HG03039 (cell line): ENCODE results near the gene CENPH.
A peak's percentile ranks its signal among the peaks of the same experiment; 100 is the strongest.
"Not testable (repeated sequence)": the region's sequence is repeated elsewhere in the genome, so short reads cannot be mapped to it uniquely, and the experiment has no call there.

Source experiments
- ATAC-seq: cut with Tn5 transposase; IDR thresholded peaks from one replicate; pipeline ENCODE4 v1.9.1; 2021; ENCODE audit warnings: mild to moderate bottlenecking, moderate library complexity; ENCODE audit not compliant: unreplicated experiment

The CENPH gene, protein sequence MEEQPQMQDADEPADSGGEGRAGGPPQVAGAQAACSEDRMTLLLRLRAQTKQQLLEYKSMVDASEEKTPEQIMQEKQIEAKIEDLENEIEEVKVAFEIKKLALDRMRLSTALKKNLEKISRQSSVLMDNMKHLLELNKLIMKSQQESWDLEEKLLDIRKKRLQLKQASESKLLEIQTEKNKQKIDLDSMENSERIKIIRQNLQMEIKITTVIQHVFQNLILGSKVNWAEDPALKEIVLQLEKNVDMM

DNA sequence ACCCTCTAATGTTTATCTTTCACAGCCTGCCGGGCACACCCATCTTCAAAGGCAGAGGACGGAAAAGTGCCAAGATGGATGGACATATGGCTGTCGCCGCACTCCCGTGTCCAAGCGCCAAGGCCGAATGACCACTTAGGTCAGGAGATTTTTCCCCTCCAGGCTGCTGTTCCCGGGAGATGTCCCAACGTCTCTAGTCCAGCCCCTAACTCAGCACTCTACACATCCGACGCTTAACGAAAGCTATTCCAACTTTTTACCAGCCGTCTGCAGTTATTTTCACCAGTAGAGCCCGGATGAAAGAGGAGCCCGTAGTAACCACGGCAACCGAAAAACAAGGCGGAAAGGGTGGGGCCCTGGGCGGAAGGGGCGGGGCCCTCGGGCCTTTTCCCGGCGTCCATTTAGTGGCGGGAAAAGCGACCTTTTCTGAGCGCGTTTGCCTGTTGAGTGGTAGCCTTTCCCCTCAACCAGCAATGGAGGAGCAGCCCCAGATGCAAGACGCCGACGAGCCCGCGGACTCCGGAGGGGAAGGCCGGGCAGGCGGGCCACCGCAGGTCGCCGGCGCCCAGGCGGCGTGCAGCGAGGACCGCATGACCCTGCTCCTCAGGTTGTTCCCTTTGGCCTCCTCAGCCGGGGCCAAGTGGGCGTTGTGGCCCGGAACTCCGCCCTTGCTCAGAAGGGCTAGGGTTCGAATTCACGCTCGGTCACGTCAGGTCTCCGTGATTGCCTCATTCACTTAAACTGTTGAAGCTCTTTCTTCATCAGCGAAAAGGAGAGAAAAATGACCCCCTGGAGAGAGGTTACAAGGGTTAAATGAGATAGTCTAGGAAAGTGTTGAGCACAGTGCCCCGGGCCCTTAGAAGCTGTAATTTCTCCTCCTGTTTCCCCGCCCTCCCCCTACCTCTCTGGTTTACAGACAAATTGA is at the start of gene CENPH:
CENPH (plus strand) TSS at position 422 of the 925 bp plus-strand sequence; CDS start at position 474, 52 bp downstream.
- ATAC-seq: peak; percentile 95

DNA sequence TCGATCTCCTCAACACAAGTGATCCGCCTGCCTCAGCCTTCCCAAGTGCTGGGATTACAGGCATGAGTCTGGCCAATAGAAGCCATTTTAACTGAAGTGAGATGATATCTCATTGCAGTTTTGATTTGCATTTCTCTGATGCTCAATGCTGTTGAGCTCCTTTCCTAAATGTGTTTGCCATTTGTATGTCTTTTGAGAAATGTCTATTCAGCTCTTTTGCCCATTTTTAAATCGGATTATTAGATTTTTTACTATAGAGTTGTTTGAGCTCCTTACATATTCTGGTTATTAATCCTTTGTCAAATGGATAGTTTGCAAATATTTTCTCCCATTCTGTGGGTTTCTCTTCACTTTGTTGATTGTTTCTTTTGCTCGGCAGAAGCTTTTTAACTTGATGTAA is 49.1 kb upstream of the CENPH start:
- not testable (repeated sequence) for ATAC-seq

DNA sequence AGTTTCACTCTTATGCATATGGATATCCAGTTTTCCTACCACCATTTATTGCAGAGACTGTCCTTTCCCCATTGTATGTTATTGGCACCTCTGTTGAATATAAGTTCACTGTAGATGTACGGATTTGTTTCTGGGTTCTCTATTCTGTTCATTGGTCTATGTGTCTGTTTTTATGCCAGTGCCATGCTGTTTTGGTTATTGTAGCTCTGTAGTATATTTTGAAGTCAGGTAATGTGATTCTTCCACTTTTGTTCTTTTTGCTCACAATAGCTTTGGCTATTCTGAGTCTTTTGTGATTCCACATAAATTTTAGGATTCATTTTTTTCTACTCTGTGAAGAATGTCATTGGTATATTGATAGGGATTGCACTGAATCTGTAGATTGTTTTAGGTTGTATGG is 48.6 kb upstream of the CENPH start:
- no peak for ATAC-seq

DNA sequence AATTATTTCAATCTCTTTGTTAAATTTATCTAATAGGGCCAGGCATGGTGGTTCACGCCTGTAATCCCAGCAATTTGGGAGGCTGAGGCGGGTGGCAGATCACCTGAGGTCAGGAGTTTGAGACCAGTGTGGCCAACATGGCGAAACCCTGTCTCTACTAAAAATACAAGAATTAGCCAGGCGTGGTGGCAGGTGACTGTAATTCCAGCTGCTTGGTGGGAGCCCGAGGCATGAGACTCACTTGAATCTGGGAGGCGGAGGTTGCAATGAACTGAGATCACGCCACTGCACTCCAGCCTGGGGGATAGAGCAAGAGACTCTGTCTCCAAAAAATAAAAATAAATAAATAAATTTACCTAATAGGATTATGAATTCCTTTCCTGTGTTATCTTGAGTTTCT is 40.8 kb upstream of the CENPH start:
- not testable (repeated sequence) for ATAC-seq

DNA sequence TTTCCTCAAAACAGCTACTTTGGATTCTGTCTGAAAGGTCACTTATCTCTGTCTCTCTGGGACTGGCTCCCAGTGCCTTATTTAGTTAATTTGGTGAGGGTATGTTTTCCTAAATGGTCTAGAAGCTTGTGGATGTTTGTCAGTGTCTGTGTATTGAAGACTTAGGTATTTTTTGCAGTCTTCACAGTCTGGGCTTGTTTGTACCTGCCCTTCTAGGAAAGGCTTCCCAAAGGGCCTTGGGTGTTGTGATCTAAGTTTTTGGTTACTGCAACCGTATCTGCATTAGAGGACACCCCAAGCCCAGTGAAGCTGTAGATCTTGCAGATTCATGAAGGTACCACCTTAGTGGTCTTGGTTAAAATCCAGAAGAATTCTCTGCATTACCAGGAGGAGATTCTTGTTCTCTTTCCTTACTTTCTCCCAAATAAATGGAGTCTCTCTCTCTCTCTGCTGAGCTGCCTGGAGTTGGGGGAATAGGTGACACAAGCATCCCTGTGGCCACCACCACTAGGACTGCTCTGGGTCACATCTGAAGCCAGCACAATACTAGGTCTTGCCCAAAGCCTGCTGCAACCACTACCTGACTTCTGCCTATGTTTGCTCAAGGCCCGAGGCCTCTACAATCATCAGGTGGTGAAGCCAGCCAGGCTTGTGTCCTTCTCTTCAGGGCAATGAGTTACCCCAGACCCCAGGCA is 40.3 kb upstream of the CENPH start:
- ATAC-seq: no peak

DNA sequence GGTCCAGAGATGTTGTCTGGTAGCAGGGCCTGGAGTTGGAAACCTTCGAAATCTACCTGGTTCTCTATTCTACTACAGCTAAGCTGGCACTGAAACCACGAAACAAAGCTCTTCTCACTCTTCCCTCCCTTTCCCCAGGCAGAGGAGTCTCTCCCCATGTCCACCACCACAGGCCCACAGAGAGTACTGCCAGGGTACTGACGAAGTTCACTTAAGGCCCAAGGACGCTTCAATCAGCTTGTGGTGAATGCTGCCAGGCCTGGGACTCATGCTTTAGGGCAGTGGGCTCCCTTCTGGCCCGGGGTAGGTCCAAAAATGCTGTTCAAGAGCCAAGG is 39.7 kb upstream of the CENPH start:
- ATAC-seq: no peak

DNA sequence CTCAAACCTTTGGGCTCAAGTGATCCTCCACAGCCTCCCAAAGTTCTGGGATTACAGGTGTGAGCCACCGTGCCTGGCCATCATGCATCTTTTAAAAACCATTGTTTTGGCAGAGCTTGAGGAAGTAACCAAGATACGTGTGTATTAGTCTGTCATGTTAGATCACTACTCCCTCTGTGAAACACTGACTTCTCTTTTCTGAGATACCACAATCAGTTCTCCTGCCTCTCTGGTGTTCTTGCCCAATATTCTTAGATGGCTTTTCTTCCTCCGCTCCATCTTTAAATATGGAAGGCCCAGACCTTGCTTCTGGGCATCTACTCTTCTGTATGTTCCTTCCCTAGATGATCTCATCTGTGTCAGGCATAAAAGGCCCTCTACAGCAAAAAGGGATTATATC is 36.7 kb upstream of the CENPH start:
- no peak for ATAC-seq

DNA sequence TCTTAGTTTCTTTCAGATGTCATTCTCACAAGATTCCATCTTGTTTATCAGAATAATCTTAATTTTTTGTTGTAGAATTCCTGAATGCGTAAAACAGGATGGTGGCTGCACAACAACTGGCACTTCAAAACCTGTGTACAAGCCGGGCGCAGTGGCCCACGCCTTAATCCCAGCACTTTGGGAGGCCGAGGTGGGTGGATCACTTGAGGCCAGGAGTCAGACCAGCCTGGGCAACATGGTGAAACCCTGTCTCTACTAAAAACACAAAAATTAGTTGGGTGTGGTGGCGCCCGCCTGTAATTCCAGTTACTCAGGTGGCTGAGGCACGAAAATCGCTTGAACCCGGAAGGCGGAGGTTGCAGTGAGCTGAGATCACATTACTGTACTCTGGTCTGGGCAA is 32.9 kb upstream of the CENPH start:
- ATAC-seq: no peak

DNA sequence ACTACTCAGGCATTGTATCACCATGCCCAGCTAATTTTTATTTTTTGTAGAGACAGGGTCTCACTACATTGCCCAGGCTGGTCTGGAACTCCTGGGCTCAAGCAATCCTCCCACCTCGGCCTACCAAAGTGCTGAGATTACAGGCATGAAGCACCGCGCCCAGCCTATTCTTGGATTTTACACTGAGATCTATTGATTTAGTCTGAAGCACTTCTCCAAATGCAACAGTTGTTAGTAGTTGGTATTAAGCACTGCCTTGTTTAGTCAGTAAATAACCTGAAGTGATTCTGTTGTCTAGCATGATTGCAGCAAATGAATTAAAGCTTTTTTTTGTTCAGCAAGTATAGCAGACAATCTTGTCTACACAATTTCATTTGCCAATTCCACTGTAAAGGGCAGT is 31.3 kb upstream of the CENPH start:
- ATAC-seq: no peak

DNA sequence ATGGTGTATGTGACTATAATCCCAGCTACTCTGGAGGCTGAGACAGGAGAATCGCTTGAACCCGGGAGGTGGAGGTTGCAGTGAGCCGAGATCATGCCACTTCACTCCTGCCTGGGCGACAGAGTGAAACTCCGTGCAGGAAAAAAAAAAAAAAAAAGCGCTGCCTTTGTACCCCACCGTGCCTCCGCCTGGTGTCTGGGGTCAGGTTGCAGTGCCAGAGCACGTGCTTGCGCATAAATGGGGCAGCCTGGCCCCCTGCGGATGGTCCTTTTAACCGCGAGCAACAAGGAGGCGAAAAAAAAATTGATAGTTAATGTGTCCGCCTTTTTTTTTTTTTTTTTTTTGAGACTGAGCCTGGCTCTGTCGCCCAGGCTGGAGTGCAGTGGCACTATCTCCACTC is 28.7 kb upstream of the CENPH start:
- ATAC-seq: no peak

DNA sequence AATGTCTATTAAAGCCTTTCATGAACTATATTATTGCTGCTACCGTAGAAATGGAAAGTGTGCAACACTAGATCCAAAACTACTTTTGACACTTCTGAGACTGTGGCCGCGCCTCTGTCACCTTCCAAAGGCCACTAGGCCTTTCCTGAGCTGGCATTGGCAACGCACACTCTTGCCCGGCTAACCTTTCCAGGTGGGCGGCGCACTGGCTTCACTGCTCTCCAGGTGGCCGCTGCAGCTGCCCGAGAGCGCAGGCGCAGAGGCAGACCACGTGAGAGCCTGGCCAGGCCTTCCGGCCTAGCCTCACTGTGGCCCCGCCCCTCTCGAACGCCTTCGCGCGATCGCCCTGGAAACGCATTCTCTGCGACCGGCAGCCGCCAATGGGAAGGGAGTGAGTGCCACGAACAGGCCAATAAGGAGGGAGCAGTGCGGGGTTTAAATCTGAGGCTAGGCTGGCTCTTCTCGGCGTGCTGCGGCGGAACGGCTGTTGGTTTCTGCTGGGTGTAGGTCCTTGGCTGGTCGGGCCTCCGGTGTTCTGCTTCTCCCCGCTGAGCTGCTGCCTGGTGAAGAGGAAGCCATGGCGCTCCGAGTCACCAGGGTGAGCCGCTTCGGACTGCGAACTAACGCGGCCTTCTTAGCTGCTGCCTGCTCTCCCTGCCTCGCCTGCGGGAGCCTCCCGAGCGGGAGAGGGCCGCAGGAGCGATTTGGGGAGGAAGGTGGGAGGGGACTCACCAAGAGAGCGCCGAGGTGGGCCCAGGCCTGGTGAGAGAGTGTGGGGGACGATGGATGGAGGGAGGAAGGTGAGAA is 22.5 kb upstream of the CENPH start, which contains the start of gene CCNB1:
CCNB1 (plus strand) TSS at position 465 of the 807 bp plus-strand sequence; CDS start at position 578, 113 bp downstream.
- peak; percentile 99 for ATAC-seq

DNA sequence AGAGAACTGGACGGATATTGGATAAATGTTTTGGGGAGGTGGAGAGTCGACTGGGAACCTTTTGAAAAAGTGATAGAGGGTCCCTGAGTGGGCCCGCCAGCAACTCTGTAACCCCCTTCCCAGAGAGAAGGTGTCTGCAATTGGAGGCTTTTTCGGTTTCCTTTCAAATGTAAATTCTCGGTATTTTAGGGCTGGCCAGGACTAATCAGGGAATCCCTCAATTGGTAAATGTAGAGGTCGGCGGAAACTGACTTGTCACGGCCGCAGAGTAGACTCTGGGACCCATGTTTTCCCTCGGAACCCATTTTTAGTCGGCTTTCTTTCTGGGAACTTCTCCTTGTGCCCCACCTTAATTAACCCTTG is 21.9 kb upstream of the CENPH start:
- ATAC-seq: no peak

DNA sequence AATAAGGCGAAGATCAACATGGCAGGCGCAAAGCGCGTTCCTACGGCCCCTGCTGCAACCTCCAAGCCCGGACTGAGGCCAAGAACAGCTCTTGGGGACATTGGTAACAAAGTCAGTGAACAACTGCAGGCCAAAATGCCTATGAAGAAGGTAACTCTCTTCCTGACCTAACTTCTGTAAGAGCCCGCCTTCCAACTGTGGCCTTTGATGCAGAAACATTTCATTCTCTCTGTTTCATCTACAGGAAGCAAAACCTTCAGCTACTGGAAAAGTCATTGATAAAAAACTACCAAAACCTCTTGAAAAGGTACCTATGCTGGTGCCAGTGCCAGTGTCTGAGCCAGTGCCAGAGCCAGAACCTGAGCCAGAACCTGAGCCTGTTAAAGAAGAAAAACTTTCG is 21.5 kb upstream of the CENPH start:
- ATAC-seq: no peak

DNA sequence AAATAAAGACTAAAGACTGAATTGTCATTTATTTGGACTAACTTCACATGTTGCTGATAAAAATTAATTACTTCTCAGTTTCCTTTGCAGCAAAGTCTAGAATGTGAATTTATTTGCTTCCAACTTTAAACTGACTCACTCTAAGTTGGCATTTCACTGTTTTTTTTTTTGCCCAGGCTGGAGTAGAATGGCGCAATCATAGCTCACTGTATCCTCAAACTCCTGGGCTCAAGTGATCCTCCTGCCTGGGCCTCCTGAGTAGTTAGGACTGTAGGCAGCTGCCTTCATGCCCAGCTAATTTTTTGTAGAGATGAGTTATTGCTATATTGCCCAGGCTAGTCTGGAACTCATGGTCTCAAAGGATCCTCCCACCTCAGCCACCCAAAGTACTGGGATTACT is 18.9 kb upstream of the CENPH start:
- ATAC-seq: no peak

DNA sequence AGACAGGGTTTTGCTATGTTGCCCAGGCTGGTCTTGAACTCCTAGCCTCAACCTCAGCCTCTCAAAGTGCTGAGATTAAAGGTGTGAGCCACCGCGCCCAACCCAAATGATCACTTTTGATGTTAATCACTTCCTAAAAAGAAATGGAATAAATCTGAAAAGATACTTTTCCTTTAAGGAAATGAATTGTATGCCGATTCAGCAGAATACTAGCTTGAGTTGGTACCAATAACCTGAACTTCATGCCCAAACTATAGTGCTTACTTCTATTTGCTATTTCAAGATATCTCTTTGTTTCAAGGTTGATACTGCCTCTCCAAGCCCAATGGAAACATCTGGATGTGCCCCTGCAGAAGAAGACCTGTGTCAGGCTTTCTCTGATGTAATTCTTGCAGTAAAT is 18.4 kb upstream of the CENPH start:
- no peak for ATAC-seq

DNA sequence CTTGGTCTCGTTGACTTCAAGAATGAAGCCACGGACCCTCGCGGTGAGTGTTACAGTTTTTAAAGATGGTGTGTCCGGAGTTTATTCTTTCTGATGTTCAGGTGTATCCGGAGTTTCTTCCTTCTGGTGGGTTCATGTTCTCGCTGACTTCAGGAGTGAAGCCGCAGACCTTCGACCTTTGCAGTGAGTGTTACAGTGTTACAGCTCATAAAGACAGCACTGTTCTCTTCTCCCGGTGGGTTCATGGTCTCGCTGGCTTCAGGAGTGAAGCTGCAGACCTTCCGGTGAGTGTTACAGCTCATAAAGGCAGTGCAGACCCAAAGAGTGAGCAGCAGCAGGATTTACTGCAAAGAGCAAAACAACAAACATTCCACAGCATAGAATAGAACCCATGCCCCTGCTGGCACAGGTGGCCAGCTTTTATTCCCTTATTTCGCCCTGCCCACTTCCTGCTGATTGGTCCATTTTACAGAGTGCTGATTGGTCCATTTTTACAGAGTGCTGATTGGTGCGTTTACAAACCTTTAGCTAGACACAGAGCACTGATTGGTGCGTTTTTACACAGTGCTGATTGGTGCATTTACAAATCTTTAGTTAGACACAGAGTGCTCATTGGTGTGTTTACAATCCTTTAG is 7.6 kb upstream of the CENPH start:
- ATAC-seq: not testable (repeated sequence)

DNA sequence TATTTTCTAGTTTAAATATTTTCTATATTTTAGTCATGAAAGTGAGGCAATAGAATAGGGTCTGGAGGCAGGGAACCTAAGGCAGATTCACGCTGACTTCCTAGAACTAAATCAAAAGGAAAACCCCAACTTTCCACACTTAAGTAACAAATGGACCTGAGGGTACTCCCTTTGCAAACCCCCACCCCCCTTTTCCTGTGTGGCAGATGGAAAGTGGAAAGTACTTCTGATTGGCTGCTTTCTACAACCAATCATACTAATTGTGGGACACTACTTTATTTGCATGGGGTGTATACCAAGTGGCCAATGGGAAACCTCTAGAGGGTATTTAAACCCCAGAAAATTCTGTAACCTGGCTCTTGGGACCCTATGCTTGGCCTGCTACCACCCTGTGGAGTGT is 4.8 kb upstream of the CENPH start:
- no peak for ATAC-seq

DNA sequence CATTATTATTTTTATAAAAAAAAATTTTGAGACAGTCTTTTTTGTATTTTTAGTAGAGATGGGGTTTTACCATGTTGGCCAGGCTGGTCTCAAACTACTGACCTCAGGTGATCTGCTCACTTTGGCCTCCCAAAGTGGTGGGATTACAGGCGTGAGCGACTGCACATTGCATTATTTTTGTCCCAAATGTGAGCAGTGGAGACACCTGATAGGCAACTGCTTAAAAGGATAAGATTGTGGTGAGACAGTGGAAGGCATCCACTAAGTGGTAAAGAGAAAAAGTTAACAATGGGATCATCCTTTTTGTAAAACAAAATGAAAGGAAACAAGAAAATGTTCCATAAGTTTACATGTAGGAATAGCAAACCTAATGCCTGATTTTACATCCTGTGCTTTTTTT is 2.0 kb upstream of the CENPH start:
- no peak for ATAC-seq

DNA sequence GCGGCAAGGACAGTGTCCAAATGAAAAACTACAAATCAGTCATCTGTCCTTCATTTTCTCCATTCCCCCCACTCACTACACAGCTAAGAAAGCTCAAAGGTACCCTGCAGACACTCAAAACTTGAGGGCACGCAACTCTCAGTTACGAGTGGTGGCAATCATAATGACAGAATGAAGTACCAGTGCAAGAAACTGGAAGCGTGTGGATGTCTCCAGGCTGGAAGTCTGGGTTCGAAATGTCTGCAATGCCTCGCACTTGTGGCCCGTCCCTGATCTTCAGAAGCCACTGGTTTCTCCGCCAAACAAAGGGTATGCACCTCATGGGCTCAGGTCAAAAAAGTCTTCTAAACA is 597 bp upstream of the CENPH start:
- ATAC-seq: no peak

DNA sequence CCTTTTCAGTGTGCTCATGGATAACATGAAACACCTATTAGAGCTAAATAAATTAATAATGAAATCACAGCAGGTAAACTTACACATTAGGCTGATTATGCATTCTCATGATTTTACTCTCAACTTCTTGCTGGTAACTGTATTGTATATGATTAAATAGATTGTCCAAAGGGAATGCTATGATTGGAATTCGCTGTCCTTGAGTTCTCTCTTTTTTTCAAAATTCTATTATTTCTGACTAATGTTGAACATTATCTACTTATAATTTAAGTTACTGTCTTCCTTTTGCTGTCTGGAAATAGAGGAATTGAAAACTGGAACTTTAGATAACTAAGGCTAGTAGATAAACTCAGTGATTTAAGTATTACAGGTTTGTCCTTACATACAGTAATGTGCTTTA is 13.1 kb downstream of the CENPH start:
- ATAC-seq: no peak
